DOHH2 (cell line): ENCODE results near the gene C6orf136.

Source experiments
- EZH2phosphoT487 ChIP-seq: fragments of 200-600 bp; sonication (generic); IDR thresholded peaks from 2 replicates; pipeline ENCODE4 v1.6.1; 2017; ENCODE audit warnings: borderline replicate concordance, mild to moderate bottlenecking, antibody characterized with exemption, low read length, moderate library complexity, mixed read lengths
- TF ChIP-seq, protein P1 (sequence below): fragments of 200-600 bp; sonication (generic); IDR thresholded peaks from one replicate; pipeline ENCODE4 v1.5.1; 2014; ENCODE audit warnings: antibody characterized with exemption, mild to moderate bottlenecking, low read depth, low read length; ENCODE audit not compliant: poor library complexity, severe bottlenecking

DNA sequence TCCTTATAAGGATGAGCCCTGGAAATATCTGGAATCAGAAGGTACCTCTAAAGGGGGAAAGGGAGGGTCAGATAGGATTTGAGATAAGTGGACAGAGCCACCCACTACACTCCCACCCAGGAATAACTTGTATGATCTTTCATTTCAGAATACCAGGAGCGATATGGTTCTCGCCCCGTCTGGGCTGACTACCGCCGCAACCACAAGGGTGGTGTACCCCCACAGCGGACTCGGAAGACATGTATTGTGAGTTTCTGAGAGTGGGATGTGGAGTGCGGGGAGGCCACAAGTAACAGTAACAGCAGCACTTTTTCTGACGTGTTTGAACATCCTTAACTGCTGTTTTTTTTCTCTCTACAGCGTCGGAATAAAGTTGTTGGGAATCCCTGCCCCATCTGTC, 27.4 kb upstream of the C6orf136 start:
- TF ChIP-seq, protein P1, sequence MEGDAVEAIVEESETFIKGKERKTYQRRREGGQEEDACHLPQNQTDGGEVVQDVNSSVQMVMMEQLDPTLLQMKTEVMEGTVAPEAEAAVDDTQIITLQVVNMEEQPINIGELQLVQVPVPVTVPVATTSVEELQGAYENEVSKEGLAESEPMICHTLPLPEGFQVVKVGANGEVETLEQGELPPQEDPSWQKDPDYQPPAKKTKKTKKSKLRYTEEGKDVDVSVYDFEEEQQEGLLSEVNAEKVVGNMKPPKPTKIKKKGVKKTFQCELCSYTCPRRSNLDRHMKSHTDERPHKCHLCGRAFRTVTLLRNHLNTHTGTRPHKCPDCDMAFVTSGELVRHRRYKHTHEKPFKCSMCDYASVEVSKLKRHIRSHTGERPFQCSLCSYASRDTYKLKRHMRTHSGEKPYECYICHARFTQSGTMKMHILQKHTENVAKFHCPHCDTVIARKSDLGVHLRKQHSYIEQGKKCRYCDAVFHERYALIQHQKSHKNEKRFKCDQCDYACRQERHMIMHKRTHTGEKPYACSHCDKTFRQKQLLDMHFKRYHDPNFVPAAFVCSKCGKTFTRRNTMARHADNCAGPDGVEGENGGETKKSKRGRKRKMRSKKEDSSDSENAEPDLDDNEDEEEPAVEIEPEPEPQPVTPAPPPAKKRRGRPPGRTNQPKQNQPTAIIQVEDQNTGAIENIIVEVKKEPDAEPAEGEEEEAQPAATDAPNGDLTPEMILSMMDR, result no peak
- TF ChIP-seq EZH2phosphoT487, result no peak
